ENCODE results near the gene PRKCE. TPM values are rescaled to one million over a fixed set of nuclear protein-coding genes. Genes with fewer than 3 reads are reported as not detected.

Gene PRKCE
- total RNA-seq, 1 experiment from 2014 or later, result 2.4 TPM

- H3K27me3 ChIP-seq (replicated peaks; ENCODE audit: insufficient read depth, low read depth, low read length, poor library complexity), result no peaks in the 10 kb centered on the region
- H3K4me1 ChIP-seq (ENCODE audit: insufficient read depth, low read length, poor library complexity, severe bottlenecking), result no peaks in the 10 kb centered on the region
- H3K9me3 ChIP-seq (ENCODE audit: low read depth, low read length, poor library complexity, severe bottlenecking), result no peaks in the 10 kb centered on the region
- H3K27ac ChIP-seq (ENCODE audit: low read depth, low read length, poor library complexity, severe bottlenecking), result no peak overlapping the region
- ChIA-PET CTCF (no interaction called here), POLR2A (ENCODE audit: low non-redundant PET) (no interaction called here)
- H3K36me3 ChIP-seq (ENCODE audit: insufficient read depth, low read length, poor library complexity, severe bottlenecking), result no peaks in the 10 kb centered on the region
- BruUV-seq (replicated peaks), result no TSS peak
- intact Hi-C loops (cut with micrococcal nuclease; ENCODE audit: unreplicated experiment), result no loop called here
- no peak for TF ChIP-seq EZH2 (IDR thresholded peaks at IDR 0.05; ENCODE audit: borderline replicate concordance, low read depth, low read length, poor library complexity, severe bottlenecking)
- TF ChIP-seq, protein P1, sequence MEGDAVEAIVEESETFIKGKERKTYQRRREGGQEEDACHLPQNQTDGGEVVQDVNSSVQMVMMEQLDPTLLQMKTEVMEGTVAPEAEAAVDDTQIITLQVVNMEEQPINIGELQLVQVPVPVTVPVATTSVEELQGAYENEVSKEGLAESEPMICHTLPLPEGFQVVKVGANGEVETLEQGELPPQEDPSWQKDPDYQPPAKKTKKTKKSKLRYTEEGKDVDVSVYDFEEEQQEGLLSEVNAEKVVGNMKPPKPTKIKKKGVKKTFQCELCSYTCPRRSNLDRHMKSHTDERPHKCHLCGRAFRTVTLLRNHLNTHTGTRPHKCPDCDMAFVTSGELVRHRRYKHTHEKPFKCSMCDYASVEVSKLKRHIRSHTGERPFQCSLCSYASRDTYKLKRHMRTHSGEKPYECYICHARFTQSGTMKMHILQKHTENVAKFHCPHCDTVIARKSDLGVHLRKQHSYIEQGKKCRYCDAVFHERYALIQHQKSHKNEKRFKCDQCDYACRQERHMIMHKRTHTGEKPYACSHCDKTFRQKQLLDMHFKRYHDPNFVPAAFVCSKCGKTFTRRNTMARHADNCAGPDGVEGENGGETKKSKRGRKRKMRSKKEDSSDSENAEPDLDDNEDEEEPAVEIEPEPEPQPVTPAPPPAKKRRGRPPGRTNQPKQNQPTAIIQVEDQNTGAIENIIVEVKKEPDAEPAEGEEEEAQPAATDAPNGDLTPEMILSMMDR (conservative IDR thresholded peaks at IDR 0.05; ENCODE audit: low read depth, low read length), result no peak
- H3K4me3 ChIP-seq (ENCODE audit: low read depth, low read length, poor library complexity, severe bottlenecking), result no peak overlapping the region
- no peak for DNase-seq (ENCODE audit: low spot score)
Observed at GRCh38 chr2:46148369-46148736, 496.9 kb downstream of the PRKCE start.

DNA sequence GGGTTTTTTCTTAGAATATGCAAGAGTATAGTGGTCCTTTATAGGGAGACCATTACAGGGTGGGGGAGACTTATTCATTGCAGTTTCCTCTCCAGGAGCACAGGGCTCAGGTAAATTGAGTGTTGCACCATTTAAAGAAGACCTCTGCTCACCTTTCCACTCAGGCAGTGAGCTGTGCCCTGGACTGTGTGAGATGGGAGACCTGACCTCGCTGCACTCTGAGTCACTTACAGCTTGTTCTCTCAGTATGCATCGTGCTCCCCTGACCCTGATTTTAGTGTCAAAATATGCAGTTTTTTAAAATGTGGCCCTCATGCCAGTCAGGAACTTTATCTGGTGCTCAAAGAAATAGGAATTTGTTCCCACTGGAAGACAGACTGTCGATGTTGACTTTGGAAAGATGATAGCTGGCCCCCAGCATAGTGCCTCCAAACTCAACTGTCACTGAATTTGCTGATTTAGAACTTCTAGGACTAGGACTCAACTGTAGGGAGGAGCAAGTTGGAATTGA is 499.0 kb downstream of the PRKCE start:
- no peak overlapping the region for H3K27ac ChIP-seq (ENCODE audit: low read depth, low read length, poor library complexity, severe bottlenecking)
- no peak for DNase-seq (ENCODE audit: low spot score)
- CTCF ChIA-PET, result no interaction called here

DNA sequence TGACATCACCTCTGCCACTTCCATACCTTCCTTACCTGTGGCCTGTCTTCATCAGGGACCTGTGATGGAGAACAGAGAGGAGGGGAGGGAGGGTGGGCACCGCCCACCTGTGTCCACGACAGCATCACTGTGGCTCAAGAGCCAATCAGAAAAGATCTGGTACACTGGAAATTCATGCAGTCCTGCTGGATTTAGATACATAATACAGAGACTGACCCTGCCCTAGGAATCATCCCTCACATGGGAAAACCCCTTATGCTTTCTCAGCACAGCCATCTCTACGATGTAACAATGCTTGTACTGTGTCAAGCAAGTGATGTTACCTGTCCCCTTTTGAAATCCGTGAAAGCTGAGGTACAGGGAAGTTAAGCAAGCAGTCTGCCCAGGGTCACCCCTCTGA is 500.1 kb downstream of the PRKCE start:
- intact Hi-C loops (cut with micrococcal nuclease; ENCODE audit: unreplicated experiment), result no loop called here
- POLR2A ChIA-PET (ENCODE audit: low non-redundant PET), result no interaction called here
- Histone ChIP-seq H3K4me3 (ENCODE audit: low read depth, low read length, poor library complexity, severe bottlenecking) (no peak overlapping the region), H3K36me3 (ENCODE audit: insufficient read depth, low read length, poor library complexity, severe bottlenecking) (no peaks in the 10 kb centered on the region), H3K4me1 (ENCODE audit: insufficient read depth, low read length, poor library complexity, severe bottlenecking) (no peaks in the 10 kb centered on the region), H3K27me3 (replicated peaks; ENCODE audit: insufficient read depth, low read depth, low read length, poor library complexity) (no peaks in the 10 kb centered on the region), H3K9me3 (ENCODE audit: low read depth, low read length, poor library complexity, severe bottlenecking) (no peaks in the 10 kb centered on the region), H3K27ac (ENCODE audit: low read depth, low read length, poor library complexity, severe bottlenecking) (no peak overlapping the region)
- TF ChIP-seq, protein P1 (conservative IDR thresholded peaks at IDR 0.05; ENCODE audit: low read depth, low read length), result no peak
- TF ChIP-seq EZH2 (IDR thresholded peaks at IDR 0.05; ENCODE audit: borderline replicate concordance, low read depth, low read length, poor library complexity, severe bottlenecking), result no peak
- CTCF ChIA-PET, result no interaction called here
- no peak for DNase-seq (ENCODE audit: low spot score)
- no TSS peak for BruUV-seq (replicated peaks)

More for the DNA sequence above, 499.0 kb downstream of the PRKCE start:
- no TSS peak for BruUV-seq (replicated peaks)
- no peaks in the 10 kb centered on the region for H3K9me3 ChIP-seq (ENCODE audit: low read depth, low read length, poor library complexity, severe bottlenecking)
- intact Hi-C loops (cut with micrococcal nuclease; ENCODE audit: unreplicated experiment), result no loop called here
- H3K4me3 ChIP-seq (ENCODE audit: low read depth, low read length, poor library complexity, severe bottlenecking), result no peak overlapping the region
- POLR2A ChIA-PET (ENCODE audit: low non-redundant PET), result no interaction called here
- no peaks in the 10 kb centered on the region for H3K4me1 ChIP-seq (ENCODE audit: insufficient read depth, low read length, poor library complexity, severe bottlenecking)
- no peaks in the 10 kb centered on the region for H3K36me3 ChIP-seq (ENCODE audit: insufficient read depth, low read length, poor library complexity, severe bottlenecking)
- H3K27me3 ChIP-seq (replicated peaks; ENCODE audit: insufficient read depth, low read depth, low read length, poor library complexity), result no peaks in the 10 kb centered on the region
- no peak for TF ChIP-seq EZH2 (IDR thresholded peaks at IDR 0.05; ENCODE audit: borderline replicate concordance, low read depth, low read length, poor library complexity, severe bottlenecking)
- TF ChIP-seq, protein P1 (conservative IDR thresholded peaks at IDR 0.05; ENCODE audit: low read depth, low read length), result no peak
